Naive thymus-derived CD8-positive, alpha-beta T cell (primary cell): ENCODE data around the gene TWIST2. TPM values are rescaled to one million over a fixed set of nuclear protein-coding genes. Genes with fewer than 3 reads are reported as not detected.
A peak's percentile ranks its signal among the peaks of the same experiment; 100 is the strongest.

Experiments
- ATAC-seq, 2 donors: fragments of 150-1000 bp; cut with Tn5 transposase in 1 of 2; sonication (Bioruptor Pico), chemical (Tn5 transposase) in 1 of 2; 1 replicate in 1 of 2; 2 replicates in 1 of 2; pipeline ENCODE4 v1.10.0; 2021; ENCODE audit warnings: mild to moderate bottlenecking in 2 of 2, moderate library complexity in 2 of 2
- POLR2A ChIA-PET: fragments of 350-600 bp; sonication (Branson Sonifier 250); formaldehyde crosslinking; loops from one replicate; lab custom pipeline; 2021; ENCODE audit warnings: antibody characterized with exemption; lab: Charles Lee
- DNase-seq, 10 donors: peaks; one replicate each; pipeline versions ENCODE4 v3.0.0 to v3.0.0-alpha.2; 2020 to 2022
- H3K27ac Mint-ChIP-seq, 10 donors: one replicate each; pipeline ENCODE4 v1.8.0; 2020 to 2022; ENCODE audit warnings: mild to moderate bottlenecking in 10 of 10, mixed read lengths in 10 of 10, moderate library complexity in 4 of 10, inconsistent platforms in 1 of 10
- H3K27me3 Mint-ChIP-seq, 5 donors: one replicate each; pipeline ENCODE4 v1.8.0; 2021 to 2022; ENCODE audit warnings: mixed read lengths in 5 of 5
- H3K36me3 Mint-ChIP-seq, 3 donors: one replicate each; pipeline ENCODE4 v1.8.0; 2020 to 2022; ENCODE audit warnings: mixed read lengths in 3 of 3, mild to moderate bottlenecking in 2 of 3, inconsistent platforms in 1 of 3
- H3K4me1 Mint-ChIP-seq, 4 donors: one replicate each; pipeline ENCODE4 v1.8.0; 2021 to 2022; ENCODE audit warnings: mixed read lengths in 4 of 4
- H3K4me3 Mint-ChIP-seq, 10 donors: one replicate each; pipeline ENCODE4 v1.8.0; 2020 to 2022; ENCODE audit warnings: mild to moderate bottlenecking in 10 of 10, mixed read lengths in 10 of 10, moderate library complexity in 6 of 10, inconsistent platforms in 1 of 10
- H3K9me3 Mint-ChIP-seq, 9 donors: one replicate each; pipeline ENCODE4 v1.8.0; 2020 to 2022; ENCODE audit warnings: mixed read lengths in 9 of 9, mild to moderate bottlenecking in 3 of 9, inconsistent platforms in 1 of 9, moderate library complexity in 1 of 9
- polyA plus RNA-seq, 3 donors: library from polyadenylated mRNA; unstranded; fragments of 300-500 nt; fragmentation: Illumina TruSeq; gene quantifications; one replicate each; pipeline ENCODE4 v1.2.3, GENCODE V29; 2021
- total RNA-seq, 8 experiments: library from RNA in 2 of 8; stranded (reverse) in 2 of 8; gene quantifications; one replicate each; pipeline ENCODE4 v1.2.3 and lab custom pipeline; 2021 to 2026

Gene TWIST2
- total RNA-seq (not detected), polyA plus RNA-seq (not detected), total RNA-seq (lab: John Stamatoyannopoulos, UW) (0 to 0.08 (median 0) reads per million in 6 experiments)

GRCh38 chr2:238847841-238848690, at the start of gene TWIST2:
Gene TWIST2, plus strand, starts transcription at chr2:238848085. Its CDS starts 131 bp downstream, at chr2:238848216.
- DNase-seq (no peak), ATAC-seq (no peak)
- Mint-ChIP-seq H3K4me1 (no peaks in the 10 kb centered on the region), H3K9me3 (no peaks in the 10 kb centered on the region), H3K36me3 (no peaks in the 10 kb centered on the region), H3K4me3 (peak within 1 kb of the TSS in 3 of 10 donors; percentile 7 to 31 (median 31)), H3K27me3 (peaks cover 16 to 54% (median 50%) of the 10 kb centered on the region in 5 donors), H3K27ac (no peak within 1 kb of the TSS)
- POLR2A ChIA-PET: no interaction called here

- DNase-seq: no peak
- no peak for ATAC-seq
- H3K4me1 Mint-ChIP-seq: no peaks in the 10 kb centered on the region
Observed at GRCh38 chr2:238801791-238802190, 46.1 kb upstream of the TWIST2 start.

GRCh38 chr2:238802957-238803356, 44.9 kb upstream of the TWIST2 start:
- no peak for ATAC-seq
- Mint-ChIP-seq H3K36me3 (no peaks in the 10 kb centered on the region), H3K4me3 (no peak overlapping the region), H3K27ac (no peak overlapping the region), H3K4me1 (no peaks in the 10 kb centered on the region), H3K9me3 (no peaks in the 10 kb centered on the region), H3K27me3 (peaks cover 9 to 42% (median 15%) of the 10 kb centered on the region in 5 donors)
- DNase-seq: no peak
- POLR2A ChIA-PET: no interaction called here

More at GRCh38 chr2:238801791-238802190, 46.1 kb upstream of the TWIST2 start:
- POLR2A ChIA-PET: no interaction called here
- Mint-ChIP-seq H3K27ac (no peak overlapping the region), H3K9me3 (no peaks in the 10 kb centered on the region), H3K27me3 (peaks cover 12 to 54% (median 15%) of the 10 kb centered on the region in 5 donors), H3K4me3 (no peak overlapping the region), H3K36me3 (no peaks in the 10 kb centered on the region)

- Mint-ChIP-seq H3K4me1 (no peaks in the 10 kb centered on the region), H3K9me3 (peaks cover 2 to 7% (median 4%) of the 10 kb centered on the region in 9 donors), H3K4me3 (no peak overlapping the region), H3K27ac (no peak overlapping the region), H3K27me3 (peaks cover 11 to 35% (median 15%) of the 10 kb centered on the region in 5 donors), H3K36me3 (peaks cover 0 to 3% (median 2%) of the 10 kb centered on the region in 3 donors)
- POLR2A ChIA-PET: no interaction called here
- ATAC-seq (no peak), DNase-seq (no peak)
Observed at GRCh38 chr2:238803996-238804870, 43.7 kb upstream of the TWIST2 start.

- no peak overlapping the region for H3K4me3 Mint-ChIP-seq
- DNase-seq (no peak), ATAC-seq (no peak)
- peaks cover 0 to 4% (median 2%) of the 10 kb centered on the region in 3 donors for H3K36me3 Mint-ChIP-seq
- H3K27me3 Mint-ChIP-seq: peaks cover 3 to 26% (median 14%) of the 10 kb centered on the region in 5 donors
- POLR2A ChIA-PET: no interaction called here
- H3K4me1 Mint-ChIP-seq: peaks cover 0 to 3% (median 0%) of the 10 kb centered on the region in 4 donors
- H3K27ac Mint-ChIP-seq: no peak overlapping the region
- peaks cover 2 to 11% (median 8%) of the 10 kb centered on the region in 9 donors for H3K9me3 Mint-ChIP-seq
Observed at GRCh38 chr2:238808761-238809160, 39.1 kb upstream of the TWIST2 start.

GRCh38 chr2:238810321-238810720, 37.6 kb upstream of the TWIST2 start:
- Mint-ChIP-seq H3K4me1 (peaks cover 0 to 5% (median 0%) of the 10 kb centered on the region in 4 donors), H3K36me3 (peaks cover 0 to 4% (median 2%) of the 10 kb centered on the region in 3 donors), H3K9me3 (peaks cover 2 to 11% (median 8%) of the 10 kb centered on the region in 9 donors), H3K4me3 (no peak overlapping the region), H3K27ac (no peak overlapping the region), H3K27me3 (peaks cover 3 to 42% (median 23%) of the 10 kb centered on the region in 5 donors)
- DNase-seq: no peak
- POLR2A ChIA-PET: no interaction called here
- no peak for ATAC-seq

GRCh38 chr2:238811293-238811692, 36.6 kb upstream of the TWIST2 start:
- DNase-seq (no peak), ATAC-seq (no peak)
- POLR2A ChIA-PET: no interaction called here
- Mint-ChIP-seq H3K4me1 (peaks cover 0 to 5% (median 0%) of the 10 kb centered on the region in 4 donors), H3K4me3 (no peak overlapping the region), H3K27me3 (peaks cover 3 to 43% (median 24%) of the 10 kb centered on the region in 5 donors), H3K36me3 (peaks cover 0 to 4% (median 2%) of the 10 kb centered on the region in 3 donors), H3K27ac (no peak overlapping the region), H3K9me3 (peaks cover 2 to 11% (median 8%) of the 10 kb centered on the region in 9 donors)

- POLR2A ChIA-PET: no interaction called here
- no peak for ATAC-seq
- Mint-ChIP-seq H3K4me1 (peaks cover 0 to 5% (median 0%) of the 10 kb centered on the region in 4 donors), H3K27me3 (peaks cover 3 to 48% (median 25%) of the 10 kb centered on the region in 5 donors), H3K9me3 (peaks cover 2 to 11% (median 8%) of the 10 kb centered on the region in 9 donors), H3K4me3 (no peak overlapping the region), H3K27ac (no peak overlapping the region), H3K36me3 (peaks cover 0 to 4% (median 2%) of the 10 kb centered on the region in 3 donors)
- no peak for DNase-seq
Observed at GRCh38 chr2:238811759-238812158, 36.1 kb upstream of the TWIST2 start.

GRCh38 chr2:238813109-238813508, 34.8 kb upstream of the TWIST2 start:
- peaks cover 2 to 11% (median 8%) of the 10 kb centered on the region in 9 donors for H3K9me3 Mint-ChIP-seq
- DNase-seq (no peak), ATAC-seq (no peak)
- H3K27me3 Mint-ChIP-seq: peaks cover 10 to 61% (median 33%) of the 10 kb centered on the region in 5 donors
- peaks cover 0 to 4% (median 2%) of the 10 kb centered on the region in 3 donors for H3K36me3 Mint-ChIP-seq
- no peak overlapping the region for H3K4me3 Mint-ChIP-seq
- POLR2A ChIA-PET: no interaction called here
- H3K4me1 Mint-ChIP-seq: peaks cover 0 to 5% (median 0%) of the 10 kb centered on the region in 4 donors
- no peak overlapping the region for H3K27ac Mint-ChIP-seq

- DNase-seq (no peak), ATAC-seq (no peak)
- Mint-ChIP-seq H3K4me3 (no peak overlapping the region), H3K27ac (no peak overlapping the region), H3K4me1 (peaks cover 0 to 5% (median 0%) of the 10 kb centered on the region in 4 donors), H3K27me3 (peaks cover 19 to 78% (median 45%) of the 10 kb centered on the region in 5 donors), H3K36me3 (peaks cover 0 to 6% (median 0%) of the 10 kb centered on the region in 3 donors), H3K9me3 (peaks cover 0 to 4% (median 2%) of the 10 kb centered on the region in 9 donors)
- POLR2A ChIA-PET: no interaction called here
Observed at GRCh38 chr2:238814815-238815214, 33.1 kb upstream of the TWIST2 start.

- ATAC-seq (no peak), DNase-seq (no peak)
- Mint-ChIP-seq H3K9me3 (peaks cover 0 to 10% (median 4%) of the 10 kb centered on the region in 9 donors), H3K27ac (no peak overlapping the region), H3K27me3 (peaks cover 26 to 81% (median 47%) of the 10 kb centered on the region in 5 donors), H3K4me1 (peaks cover 0 to 5% (median 0%) of the 10 kb centered on the region in 4 donors), H3K4me3 (no peak overlapping the region), H3K36me3 (peaks cover 0 to 11% (median 2%) of the 10 kb centered on the region in 3 donors)
- POLR2A ChIA-PET: no interaction called here
Observed at GRCh38 chr2:238816291-238816690, 31.6 kb upstream of the TWIST2 start.

- POLR2A ChIA-PET: no interaction called here
- H3K27ac Mint-ChIP-seq: no peak overlapping the region
- peaks cover 27 to 90% (median 56%) of the 10 kb centered on the region in 5 donors for H3K27me3 Mint-ChIP-seq
- peaks cover 0 to 11% (median 2%) of the 10 kb centered on the region in 3 donors for H3K36me3 Mint-ChIP-seq
- no peak for ATAC-seq
- peaks cover 0 to 5% (median 0%) of the 10 kb centered on the region in 4 donors for H3K4me1 Mint-ChIP-seq
- H3K4me3 Mint-ChIP-seq: no peak overlapping the region
- DNase-seq: no peak
- H3K9me3 Mint-ChIP-seq: peaks cover 0 to 10% (median 4%) of the 10 kb centered on the region in 9 donors
Observed at GRCh38 chr2:238817382-238817781, 30.5 kb upstream of the TWIST2 start.
